ENCODE measurements around the gene ATF6B. TPM values are rescaled to one million over a fixed set of nuclear protein-coding genes. Genes with fewer than 3 reads are reported as not detected.

Gene ATF6B
- total RNA-seq, 2 donors from 2014 or later, result 83.3 to 131 TPM

DNA sequence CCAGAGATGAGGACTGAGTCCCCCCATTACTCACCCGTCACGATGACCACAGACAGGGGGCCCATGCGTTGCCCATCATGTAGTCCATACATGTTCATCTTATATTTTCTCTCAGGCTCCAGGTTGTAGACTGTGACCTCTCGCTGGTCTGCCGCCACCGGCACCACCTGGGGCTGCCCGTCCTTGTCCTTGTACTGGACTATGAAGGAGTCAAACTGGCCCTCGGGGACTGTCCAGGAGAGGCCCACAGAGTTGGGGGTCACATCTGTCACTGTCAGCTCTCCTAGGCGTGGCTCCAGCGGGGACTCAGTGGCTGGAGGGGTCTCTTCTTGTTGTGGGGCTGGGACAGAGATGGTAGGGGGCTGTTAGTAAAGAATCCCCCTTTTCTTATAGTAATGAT, 54.4 kb downstream of the ATF6B start:
- no peak overlapping the region for H3K4me3 ChIP-seq
- intact Hi-C loops (cut with DNase I), result no loop called here
- TF ChIP-seq, protein P1, sequence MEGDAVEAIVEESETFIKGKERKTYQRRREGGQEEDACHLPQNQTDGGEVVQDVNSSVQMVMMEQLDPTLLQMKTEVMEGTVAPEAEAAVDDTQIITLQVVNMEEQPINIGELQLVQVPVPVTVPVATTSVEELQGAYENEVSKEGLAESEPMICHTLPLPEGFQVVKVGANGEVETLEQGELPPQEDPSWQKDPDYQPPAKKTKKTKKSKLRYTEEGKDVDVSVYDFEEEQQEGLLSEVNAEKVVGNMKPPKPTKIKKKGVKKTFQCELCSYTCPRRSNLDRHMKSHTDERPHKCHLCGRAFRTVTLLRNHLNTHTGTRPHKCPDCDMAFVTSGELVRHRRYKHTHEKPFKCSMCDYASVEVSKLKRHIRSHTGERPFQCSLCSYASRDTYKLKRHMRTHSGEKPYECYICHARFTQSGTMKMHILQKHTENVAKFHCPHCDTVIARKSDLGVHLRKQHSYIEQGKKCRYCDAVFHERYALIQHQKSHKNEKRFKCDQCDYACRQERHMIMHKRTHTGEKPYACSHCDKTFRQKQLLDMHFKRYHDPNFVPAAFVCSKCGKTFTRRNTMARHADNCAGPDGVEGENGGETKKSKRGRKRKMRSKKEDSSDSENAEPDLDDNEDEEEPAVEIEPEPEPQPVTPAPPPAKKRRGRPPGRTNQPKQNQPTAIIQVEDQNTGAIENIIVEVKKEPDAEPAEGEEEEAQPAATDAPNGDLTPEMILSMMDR (IDR thresholded peaks at IDR 0.05), result no peak
- H3K9me3 ChIP-seq, result no peaks in the 10 kb centered on the region
- H3K27ac ChIP-seq, result no peak overlapping the region
- no peaks in the 10 kb centered on the region for H3K36me3 ChIP-seq
- H3K9ac ChIP-seq (ENCODE audit: low read depth in 2 of 2, low read length in 2 of 2), result no peak overlapping the region
- DNase-seq, result no peak
- no peaks in the 10 kb centered on the region for H3K27me3 ChIP-seq
- no peaks in the 10 kb centered on the region for H3K4me1 ChIP-seq

DNA sequence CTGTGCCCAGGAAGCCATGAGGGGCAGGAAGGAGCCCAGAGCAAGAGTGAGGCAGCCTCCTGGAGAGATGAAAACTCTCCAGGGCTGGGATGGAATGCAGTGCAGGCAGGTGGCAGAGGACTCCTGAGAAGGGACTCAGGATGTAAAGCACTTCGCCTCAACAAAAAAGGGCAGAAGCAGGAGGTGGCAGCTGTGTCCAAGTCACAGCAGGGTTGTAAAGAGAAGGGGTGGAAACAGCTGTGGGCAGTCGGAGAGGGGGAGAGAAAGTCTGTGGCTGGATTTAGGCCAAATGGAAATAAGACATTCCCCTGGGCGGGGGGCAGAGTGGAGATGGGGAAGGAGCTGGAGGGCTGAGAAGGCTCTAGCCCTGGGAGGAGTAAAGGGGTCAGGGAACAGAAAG, 54.9 kb downstream of the ATF6B start:
- H3K27ac ChIP-seq, result no peak overlapping the region
- intact Hi-C loops (cut with DNase I), result no loop called here
- no peak overlapping the region for H3K9ac ChIP-seq (ENCODE audit: low read depth in 2 of 2, low read length in 2 of 2)
- H3K27me3 ChIP-seq, result no peaks in the 10 kb centered on the region
- no peaks in the 10 kb centered on the region for H3K4me1 ChIP-seq
- DNase-seq, result no peak
- H3K4me3 ChIP-seq, result no peak overlapping the region
- H3K36me3 ChIP-seq, result no peaks in the 10 kb centered on the region
- H3K9me3 ChIP-seq, result no peaks in the 10 kb centered on the region
- TF ChIP-seq, protein P1 (IDR thresholded peaks at IDR 0.05), result no peak

DNA sequence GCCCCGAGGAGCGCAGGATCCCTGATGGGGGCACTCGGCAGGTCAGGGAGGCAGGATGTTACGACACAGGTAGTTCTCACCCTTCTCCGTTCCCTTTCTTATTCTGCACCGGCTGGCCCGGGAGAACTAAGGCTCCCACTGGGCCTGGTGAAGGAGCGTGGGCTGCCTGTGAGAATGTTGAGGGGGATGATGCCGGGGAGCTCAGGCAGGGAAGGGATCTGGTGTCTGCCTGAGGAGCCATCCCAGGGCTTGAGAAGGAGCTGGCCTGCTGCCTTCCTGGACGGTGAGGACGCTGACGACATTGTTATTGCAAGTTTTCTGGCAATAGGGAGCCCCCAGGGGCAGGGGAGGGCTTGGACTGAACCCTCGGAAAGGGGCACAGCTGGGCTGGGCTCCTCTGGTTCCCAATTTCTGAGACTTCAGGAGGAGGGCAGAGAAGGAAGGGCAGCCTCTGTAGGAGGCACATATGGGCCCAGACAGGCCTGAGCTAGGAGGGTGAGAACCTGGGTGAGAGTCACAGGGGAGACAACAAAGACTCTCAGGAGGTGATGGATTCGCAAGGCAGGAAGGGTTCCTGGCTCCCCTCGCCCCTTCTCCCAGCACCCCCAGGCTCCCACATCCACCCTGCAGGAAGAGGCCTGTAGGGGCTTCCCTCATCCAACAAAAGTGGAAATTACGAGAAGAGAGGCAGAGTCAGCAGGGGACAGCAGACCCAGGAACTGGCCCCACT, 57.1 kb downstream of the ATF6B start:
- intact Hi-C loops (cut with DNase I), result no loop called here
- H3K27me3 ChIP-seq, result no peaks in the 10 kb centered on the region
- TF ChIP-seq, protein P1 (IDR thresholded peaks at IDR 0.05), result no peak
- H3K27ac ChIP-seq, result no peak overlapping the region
- DNase-seq, result no peak
- no peaks in the 10 kb centered on the region for H3K9me3 ChIP-seq
- H3K4me3 ChIP-seq, result no peak overlapping the region
- no peak overlapping the region for H3K9ac ChIP-seq (ENCODE audit: low read depth in 2 of 2, low read length in 2 of 2)
- no peaks in the 10 kb centered on the region for H3K36me3 ChIP-seq
- no peaks in the 10 kb centered on the region for H3K4me1 ChIP-seq

DNA sequence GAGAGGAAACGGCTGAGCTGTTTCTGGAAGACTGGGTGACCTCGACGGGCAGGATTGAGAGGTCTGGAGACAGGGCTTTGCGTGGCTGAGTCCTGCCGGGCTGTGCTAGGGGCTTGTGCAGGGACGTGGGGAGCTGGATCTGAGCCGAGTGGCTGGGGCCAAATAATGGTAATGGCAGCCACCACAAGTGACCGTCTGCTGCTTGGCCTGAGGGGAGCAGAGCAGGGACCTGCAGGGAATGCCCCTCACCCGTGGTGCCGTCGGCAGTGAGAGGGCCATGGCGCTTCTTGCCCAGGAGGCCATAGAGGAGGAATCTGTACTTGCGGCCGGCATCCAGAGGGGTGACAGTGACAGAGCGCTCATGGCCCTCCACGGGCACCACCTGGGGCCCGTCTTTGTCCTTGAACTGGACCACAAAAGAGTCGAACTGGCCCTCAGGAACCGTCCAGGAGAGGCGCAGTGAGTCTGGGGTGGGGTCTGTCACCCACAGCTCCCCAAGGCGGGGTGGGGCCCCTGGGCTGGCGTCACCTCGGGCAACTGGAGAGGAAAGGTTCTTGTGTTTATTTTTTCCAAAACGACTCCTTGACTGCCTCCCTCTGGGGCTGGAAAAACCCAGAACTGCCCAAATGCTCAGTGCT, 58.0 kb downstream of the ATF6B start:
- no peaks in the 10 kb centered on the region for H3K36me3 ChIP-seq
- intact Hi-C loops (cut with DNase I), result no loop called here
- no peak for DNase-seq
- H3K4me3 ChIP-seq, result no peak overlapping the region
- no peak overlapping the region for H3K9ac ChIP-seq (ENCODE audit: low read depth in 2 of 2, low read length in 2 of 2)
- H3K27me3 ChIP-seq, result no peaks in the 10 kb centered on the region
- no peaks in the 10 kb centered on the region for H3K9me3 ChIP-seq
- TF ChIP-seq, protein P1 (IDR thresholded peaks at IDR 0.05), result no peak
- H3K4me1 ChIP-seq, result no peaks in the 10 kb centered on the region
- H3K27ac ChIP-seq, result no peak overlapping the region

DNA sequence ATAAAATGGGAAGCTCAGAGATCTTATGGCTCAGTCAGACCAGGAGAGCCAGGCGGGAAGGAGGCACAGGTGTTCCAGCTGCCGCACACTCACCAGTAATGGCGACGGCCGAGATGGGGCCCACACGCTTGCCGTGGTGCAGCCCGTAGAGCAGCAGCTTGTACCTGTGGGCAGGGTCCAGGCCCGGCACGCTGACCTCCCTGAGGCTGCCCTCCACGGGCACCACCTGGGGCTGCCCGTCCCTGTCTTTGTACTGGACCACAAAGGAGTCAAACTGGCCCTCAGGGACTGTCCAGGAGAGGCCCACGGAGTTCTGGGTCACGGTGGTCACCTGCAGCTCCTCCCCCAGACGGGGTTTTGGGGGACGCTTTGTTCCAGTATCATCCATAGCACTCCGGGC, 58.6 kb downstream of the ATF6B start:
- Histone ChIP-seq H3K4me1 (no peaks in the 10 kb centered on the region), H3K27me3 (no peaks in the 10 kb centered on the region), H3K36me3 (no peaks in the 10 kb centered on the region), H3K9ac (ENCODE audit: low read depth in 2 of 2, low read length in 2 of 2) (no peak overlapping the region), H3K9me3 (no peaks in the 10 kb centered on the region), H3K4me3 (no peak overlapping the region), H3K27ac (no peak overlapping the region)
- intact Hi-C loops (cut with DNase I), result no loop called here
- no peak for DNase-seq
- TF ChIP-seq, protein P1 (IDR thresholded peaks at IDR 0.05), result no peak

All from colonic mucosa (tissue), 4 donors.